ENCODE data around the gene SPPL3.

SPPL3 gene

DNA sequence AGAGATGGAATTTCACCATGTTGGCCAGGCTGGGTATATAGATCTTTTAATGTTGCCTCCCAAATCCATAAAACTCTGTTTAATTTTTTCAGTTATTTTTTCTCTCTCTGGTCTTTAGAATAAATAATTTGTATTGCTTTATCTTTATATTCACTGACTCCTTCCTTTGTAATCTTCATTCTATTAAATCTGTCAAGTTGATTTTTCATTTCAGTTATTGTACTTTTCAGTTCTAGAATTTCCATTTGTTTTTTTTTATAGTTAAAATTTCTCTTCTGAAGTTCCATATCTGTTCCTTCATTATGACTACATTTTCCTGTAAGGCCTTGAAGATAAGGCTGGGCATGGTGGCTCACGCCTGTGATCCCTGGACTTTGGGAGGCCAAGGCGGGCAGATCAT lies 13.6 kb upstream of the SPPL3 start:
- no peak for DNase-seq

DNA sequence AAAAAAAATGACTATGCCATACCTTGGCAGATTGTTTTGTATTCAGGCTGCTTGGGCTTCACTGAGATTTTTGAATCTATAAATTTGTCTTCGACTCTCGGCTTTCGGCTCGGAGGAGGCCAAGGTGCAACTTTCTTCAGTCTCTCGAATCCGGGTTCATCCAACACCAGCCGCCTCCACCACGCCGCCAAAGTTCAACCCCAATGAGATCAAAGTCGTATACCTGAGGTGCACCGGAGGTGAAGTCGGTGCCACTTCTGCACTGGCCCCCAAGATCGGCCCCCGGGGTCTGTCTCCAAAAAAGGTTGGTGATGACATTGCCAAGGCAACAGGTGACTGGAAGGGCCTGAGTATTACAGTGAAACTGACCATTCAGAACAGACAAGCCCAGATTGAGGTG lies 12.4 kb upstream of the SPPL3 start:
- no peak for DNase-seq

DNA sequence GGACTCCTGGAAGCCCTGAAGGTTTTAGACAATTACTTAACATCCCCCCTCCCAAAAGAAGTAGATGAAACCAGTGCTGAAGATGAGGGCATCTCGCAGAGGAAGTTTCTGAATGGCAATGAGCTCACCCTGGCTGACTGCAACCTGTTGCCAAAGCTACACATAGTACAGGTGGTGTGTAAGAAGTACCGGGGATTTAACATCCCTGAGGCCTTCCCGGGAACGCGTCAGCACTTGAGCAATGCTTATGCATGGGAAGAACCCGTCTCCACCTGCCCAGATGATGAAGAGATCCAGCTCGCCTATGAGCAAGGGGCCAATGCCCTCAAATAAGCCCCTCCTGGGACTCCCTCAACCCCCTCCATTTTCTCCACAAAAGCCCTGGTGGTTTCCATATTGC lies 10.6 kb upstream of the SPPL3 start:
- no peak for DNase-seq

DNA sequence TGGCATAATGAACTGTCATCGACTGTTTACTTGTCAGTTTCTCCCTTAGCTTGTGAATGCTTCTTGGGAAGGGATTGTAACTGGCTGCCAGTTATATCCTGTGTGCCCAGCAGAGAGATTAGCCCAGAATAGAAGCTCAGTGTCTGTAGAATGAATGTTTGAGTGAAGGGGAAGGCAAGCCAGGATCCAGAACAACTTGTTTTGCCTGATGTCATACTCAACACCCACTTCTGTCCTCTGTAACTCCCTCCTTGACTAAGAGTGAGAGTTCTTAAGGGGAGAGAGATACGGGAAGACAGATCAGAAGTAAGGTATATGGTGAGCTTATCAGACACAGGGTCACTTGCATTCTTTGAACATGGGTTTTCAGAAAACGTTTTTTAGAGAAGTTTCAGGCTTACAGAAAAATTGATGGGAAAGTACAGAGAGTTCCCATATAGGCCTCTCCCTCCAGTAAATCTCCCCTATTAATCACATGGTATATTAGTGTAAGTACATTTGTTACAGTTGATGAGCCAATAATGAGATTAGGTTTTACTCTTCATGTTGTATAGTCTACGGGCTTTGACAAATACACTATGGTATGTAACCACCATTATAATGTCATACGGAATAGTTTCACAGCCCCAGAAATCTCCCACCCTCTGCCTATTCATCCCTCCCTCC lies 5.6 kb upstream of the SPPL3 start:
- no peak for DNase-seq

DNA sequence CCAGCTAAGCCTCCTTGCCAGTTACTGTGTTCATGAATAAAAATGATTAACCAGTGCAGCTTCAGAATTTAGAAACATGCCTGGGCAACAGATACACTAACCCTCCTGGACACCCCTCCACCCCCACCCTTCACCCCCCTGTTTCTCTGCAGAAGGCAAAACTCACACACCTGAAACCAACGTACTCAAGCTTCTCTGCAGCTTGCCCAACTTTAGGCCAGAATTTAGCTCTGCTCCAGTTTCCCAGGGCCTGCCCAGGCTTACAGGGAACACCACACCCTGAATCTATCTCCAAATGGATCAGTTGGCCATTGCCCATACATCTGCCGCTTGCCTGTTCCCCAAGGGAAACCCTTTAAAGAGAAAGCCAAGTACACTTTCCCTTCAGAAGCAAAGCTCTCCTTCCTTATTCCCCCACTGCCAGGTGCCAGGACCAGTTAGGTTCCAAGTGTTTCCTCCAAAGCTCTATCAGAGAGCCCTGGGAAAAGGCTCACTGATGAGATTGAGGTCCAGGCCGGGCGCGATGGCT lies 1.8 kb upstream of the SPPL3 start:
- no peak for DNase-seq

DNA sequence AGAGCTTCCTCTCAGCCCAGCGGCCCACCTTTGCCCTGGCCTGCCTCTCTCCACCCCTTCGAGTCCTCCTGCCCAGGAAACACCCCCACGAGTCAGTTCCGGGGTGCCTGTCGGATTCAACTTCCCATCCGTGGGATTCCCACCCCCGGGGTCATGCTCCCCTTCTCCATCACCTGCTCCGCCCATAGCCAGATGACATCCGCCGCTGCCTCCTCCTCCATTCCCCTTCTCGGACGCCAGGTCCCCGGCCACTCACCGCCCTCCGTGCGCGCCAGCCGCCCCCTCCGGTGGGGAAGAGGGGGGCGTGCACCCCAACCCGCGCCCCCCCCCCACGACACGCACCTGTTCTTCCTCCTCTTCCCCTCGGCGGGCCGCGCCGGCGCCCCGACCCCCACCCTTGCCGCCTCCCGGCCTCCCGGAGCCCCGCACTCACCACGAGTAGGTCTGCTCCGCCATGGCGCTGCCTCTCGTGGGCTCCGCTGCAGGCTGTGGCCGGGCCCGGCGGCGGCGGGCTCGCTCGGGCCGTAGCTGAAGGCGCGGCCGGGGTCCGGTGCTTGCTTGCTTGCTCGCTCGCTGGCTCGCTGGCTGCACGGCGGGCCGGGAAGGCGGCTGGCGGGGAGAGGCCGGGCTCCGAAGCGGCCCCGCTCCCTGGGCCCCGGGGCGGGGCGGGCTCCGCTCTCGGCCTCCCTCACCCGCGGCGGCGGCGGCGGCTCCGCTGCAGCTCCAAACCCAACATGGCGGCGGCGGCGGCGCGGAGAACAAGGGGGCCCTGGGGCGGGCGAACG lies 554 bp downstream of the SPPL3 start:
- peak; percentile 50 for DNase-seq

DNA sequence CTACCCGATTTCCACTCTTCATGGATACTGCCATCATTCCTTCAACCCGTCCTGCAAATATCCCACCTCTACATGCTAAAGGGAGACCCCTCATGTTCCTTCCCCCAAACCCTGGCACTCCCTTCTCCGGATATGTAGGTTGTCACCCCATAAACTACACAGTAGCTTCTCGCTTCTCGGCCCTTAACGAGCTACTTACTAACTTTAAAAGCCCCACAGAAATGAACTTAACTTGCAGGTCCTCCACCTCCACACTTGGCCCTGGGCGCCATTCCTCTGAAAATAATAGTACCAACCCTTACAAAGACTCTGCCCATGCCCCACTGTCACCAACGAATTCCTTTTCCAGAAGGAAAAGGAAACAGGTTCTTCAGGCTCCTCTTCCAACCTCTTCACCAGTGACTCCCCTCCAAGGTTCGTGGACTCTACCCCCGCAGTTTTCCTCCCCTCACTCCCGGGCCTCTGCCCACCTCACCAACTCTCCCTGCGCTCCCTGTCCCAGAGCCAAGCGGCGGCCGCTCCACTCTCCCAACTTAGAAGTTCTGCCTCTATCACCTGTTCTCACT lies 1.2 kb downstream of the SPPL3 start:
- DNase-seq, result no peak

DNA sequence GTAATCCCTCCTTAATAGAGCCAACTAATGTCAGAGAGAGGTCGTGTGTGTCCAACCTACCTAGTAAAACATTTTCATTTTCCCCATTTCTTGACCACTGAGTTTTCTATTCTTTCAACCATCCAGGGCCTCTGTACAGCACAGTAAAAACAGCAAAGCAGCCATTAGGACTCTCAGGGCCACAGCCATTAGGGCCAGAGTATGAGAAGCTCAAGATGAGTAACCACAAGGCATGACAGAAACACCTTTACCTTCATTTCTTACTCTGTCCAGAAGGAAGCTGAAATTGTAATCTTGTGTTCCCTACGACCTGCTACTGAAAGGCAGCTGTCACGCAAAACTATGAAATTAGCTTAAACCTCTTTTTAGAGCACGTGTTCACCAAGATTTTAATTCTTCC lies 2.3 kb downstream of the SPPL3 start:
- DNase-seq, result no peak

DNA sequence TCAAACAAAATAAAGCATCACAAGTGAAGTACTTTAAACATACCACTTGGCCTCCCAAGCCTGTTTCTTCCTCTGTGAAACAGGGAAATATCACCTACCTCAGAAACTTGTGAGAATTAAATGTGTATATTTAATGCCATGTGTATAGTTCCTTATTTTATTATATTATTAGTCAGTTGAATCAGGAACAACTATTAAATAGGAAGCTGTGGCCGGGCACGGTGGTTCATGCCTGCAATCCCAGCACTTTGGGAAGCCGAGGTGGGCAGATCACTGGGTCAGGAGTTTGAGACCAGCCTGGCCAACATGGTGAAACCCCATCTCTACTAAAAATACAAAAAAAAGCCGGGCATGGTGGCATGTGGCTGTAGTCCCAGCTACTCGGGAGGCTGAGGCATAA lies 3.1 kb downstream of the SPPL3 start:
- peak; percentile 28 for DNase-seq

DNA sequence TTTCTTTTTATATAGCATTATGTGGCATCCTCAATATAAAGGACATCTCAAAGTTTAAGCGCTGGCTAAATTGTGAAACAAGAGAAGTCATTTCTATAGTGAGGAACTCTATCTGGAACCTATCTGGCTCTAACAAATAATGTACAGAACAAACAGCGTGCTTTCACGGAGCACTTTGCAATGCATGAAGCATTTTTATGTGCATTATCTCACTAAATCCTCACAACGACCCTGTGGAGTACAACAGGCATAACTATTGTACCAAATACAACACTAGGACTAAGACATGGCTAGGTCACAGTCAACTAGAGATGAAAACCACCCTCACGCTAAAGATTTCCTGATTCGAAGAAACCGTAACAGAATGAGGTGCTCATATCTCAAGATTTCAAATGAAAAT lies 8.6 kb downstream of the SPPL3 start:
- DNase-seq, result no peak

DNA sequence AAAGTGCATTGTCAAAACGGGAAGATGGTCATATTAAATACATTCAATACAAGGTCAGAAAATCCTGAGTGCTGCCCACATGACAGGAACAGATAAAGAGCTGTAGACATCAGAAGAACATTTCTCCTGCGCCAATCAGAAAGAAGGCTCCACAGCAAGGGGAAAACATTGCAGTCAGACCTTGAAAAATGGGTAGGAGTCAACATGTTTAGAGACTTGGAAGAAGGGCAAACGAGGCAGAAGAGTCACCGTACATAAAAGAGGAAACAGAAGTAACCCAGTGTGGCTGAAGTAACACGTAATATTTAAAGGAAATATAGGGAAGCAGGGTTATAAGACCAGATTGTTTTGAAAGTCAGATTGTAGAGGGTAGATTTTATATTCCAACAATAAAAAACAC lies 11.9 kb downstream of the SPPL3 start:
- DNase-seq, result peak; percentile 68

DNA sequence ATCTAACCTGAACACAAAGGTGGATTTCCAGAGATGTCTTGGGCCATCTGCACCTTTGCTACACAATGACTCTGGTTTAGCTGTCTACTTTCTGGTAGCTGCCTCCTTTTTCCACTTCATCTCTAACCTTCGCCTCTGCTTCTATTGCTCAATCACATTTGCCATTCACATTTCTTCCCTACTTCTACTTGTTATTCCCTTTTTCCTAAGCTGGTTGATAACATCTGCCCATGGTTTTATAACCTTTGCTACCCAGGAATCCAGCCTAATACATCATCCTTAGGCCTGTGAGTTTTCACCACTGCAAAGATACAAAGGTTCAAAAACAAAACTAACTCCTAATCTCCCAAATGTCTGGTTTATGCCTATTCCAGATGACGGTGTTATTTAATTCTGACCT lies 13.2 kb downstream of the SPPL3 start:
- no peak for DNase-seq

DNA sequence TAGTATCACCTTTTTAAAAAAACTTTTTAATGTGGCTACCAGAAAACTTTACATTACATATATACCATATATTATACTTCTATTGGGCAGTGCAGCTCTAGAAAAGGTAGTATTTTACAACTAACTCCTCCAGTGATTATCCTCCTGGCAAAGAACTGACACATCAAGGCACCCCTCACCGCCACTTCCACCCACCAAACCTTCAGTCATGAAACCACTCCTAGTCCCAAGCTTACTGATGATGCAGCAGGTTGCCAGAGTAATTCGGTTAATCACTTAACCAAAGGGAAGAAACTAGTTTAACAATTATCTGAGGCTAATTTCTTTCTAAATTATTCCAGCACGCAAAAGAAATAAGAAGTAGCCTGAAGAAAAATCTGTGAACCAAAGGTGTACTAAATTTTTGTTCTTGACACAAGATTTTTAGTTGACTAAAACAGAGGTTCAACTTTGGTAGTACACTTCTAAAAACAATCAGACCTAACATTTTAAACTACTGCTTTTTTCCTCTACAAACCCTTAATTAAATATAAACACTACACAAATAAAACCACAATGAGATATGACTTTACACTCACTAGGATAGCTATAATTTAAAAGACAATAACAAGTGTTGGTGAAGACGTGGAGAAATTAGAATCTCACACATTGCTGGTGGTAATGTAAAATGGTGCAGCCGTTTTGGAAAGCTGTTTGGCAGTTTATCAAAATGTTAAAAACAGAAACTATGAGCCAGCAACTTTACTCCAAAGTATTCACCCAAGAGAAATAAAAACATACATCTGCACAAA lies 16.7 kb downstream of the SPPL3 start:
- no peak for DNase-seq

DNA sequence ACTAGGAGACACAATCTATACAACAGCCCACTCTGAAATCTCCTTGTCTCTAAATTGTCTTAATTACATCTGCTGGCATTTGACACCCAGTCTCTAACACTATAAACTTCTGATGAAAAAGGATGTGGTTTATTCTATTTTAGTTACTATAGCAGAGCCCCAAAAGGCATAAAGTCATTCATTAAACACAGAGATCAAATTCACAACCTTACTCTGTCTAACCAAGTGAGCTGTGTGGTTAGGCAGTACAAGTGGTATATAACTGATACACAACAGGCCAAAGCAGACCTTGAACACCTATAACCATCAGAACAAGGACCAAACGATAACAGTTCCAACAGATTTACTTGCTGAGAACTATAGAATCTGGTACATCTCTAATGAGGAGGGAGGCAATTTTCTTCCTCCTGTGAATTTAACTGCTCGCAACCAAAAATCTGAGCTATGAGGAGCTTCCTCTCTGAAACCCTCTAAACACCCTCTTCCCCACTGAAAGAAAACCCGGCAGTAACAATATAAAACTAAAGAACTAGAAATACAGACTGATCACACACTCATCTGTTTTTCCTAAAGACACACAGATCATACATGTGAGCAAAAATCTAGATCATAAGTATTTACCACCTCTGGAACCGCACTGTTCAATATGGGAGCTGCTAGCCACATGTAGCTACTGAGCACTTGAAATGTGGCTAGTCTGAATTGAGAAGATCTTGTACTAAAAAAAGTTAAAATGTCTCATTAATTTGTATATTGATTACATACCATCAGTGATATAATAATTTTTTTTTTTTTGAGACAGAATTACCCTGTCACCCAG lies 17.7 kb downstream of the SPPL3 start:
- DNase-seq, result no peak

DNA sequence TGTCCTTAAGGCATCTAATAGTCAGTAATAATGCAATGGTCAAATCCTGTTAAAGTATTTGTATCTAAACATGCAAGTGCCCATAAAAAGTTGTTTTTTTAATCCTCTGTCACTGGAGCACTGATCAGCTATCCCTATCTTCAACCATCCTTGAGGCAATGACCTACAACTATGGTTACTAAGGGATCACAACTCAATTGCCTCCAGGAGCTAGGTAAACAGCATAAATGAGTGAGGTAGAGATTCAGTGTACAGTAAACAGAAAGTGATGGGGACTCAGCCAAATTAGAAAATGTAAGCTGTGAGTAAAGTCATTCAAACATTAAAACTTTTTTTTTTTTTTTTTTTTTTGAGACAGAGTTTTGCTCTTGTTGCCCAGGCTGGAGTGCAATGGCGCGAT lies 18.6 kb downstream of the SPPL3 start:
- DNase-seq, result no peak

DNA sequence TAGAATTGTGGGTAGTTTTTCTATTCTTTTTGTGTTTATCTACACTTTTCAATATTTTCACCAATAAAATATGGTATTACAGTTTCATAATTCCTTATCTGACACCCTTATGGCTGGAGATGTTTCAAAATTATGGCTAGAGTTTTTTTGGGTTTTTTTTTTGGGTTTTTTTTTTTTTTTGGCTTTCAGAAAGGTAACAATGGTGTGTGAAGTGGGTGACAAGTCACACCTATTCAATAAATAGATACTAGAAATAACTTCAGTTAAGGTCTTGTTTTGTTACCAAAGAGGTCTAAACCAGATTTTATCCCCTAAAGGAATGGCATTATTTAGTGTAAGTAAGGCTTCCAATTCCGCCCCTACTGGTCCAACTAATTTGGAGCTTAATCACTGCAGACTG lies 19.5 kb downstream of the SPPL3 start:
- DNase-seq, result no peak

DNA sequence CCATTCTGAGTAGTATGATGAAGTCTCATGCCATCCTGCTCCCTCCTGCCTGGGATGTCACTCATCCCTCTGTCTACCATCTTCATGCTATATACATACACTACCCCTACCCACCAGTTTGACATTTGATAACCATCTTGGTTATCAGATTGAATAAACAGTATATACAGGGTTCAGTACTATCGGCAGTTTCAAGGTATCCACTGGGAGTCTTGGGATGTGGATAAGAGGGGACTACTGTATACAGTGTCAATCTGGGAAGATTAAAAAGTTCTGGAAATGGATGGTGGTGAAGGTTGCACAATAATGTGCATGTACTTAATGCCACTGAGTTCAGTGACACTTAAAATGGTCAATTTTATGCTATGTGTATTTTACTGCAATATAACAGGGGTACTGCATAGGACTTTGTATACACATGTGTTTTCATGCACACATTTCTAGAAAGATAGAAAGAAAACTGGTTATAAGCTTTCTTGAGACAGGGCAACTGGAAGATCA lies 22.1 kb downstream of the SPPL3 start:
- DNase-seq, result no peak

DNA sequence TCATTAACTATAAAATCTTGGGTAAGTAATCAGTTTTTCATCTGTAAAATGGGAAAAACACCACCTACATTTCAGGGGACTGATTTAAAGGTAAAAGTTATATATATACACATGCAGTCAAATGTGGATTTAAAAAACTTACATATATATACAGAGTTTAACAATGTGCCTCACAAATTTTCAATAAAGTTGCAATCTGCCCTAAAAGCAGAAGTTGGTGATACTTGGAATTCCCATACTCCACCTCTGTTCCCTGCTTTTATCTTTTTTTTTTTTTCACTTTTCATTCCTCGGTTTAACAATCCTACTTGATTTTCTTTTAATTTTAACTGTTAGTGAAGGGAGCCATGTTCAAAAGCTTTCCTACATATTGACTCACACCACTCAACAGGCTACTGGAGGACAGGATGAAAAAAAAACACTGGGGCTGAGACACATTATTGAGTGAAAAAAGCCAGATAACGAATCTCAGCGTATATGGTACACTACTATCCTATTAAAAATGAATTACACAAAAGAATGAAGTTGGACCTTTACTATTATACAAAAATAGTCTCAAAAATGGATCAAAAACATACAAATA lies 24.3 kb downstream of the SPPL3 start:
- DNase-seq, result no peak

DNA sequence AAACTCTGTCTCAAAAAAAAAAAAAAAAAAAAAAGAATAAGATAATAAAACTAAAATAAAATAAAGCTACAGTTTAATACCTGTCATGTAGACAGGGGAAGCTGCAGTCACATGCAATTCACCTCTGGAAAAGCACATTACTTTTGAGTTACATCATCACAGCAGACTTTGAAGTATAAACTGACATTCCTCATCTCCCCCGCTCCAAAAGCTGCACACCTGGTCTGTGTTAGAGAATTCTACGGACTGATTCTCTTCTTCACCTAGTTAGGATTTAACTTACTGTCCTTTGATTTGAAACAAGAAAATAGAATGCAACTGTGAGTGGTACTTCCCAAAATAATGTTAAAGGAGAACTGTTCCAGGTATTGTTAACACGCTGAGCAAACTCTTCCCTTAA lies 25.1 kb downstream of the SPPL3 start:
- DNase-seq, result no peak

DNA sequence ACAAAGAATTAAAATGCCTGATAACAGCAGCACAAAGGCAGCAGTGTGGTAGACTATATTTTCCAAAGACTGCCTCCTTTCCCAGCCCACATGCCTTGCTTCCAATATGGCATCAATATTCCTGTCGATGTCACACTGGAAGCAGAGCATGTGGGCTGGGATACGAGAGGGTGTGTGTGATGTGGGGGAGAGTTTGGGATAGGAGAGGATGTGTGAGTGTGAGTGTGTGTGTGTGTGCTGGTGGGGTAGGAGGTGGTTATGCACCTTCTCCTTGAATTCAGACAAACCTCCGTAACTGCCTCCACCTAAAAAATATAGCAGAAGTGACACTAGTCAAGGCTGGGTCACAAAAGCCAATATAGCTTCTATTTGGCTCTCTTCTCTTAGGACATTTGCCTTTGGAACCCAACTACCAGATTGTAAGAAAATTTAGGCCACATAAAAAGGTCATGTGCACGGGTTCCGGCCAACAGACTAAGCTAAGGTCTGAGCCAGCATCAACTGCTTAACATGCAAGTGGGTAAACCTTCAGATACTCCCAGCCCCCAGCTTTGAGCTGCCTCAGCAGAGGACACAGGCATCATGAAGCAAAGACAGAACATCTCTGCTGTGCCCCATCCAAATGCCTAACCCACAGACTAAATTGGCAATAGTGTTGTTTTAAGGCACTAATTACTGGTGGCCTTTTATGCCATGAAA lies 29.5 kb downstream of the SPPL3 start:
- no peak for DNase-seq

DNA sequence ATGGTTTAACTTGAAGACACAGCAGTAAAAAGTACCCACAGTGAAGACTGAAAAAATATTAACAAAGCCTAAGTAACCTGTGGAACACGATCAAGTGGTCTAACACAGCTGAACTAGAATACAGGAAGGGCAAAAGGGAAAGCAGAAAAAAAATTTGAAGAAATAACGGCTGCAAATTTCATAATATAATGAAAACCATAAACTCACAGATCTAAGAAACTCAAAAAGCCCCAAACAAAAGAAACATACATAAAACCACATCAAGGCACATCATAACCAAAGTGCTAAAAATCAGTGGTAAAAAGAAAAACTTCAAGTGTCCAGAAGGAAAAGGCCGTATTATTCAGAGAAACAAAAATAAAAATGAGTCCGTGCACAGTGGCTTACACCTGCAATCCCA lies 30.9 kb downstream of the SPPL3 start:
- DNase-seq, result no peak

All from suppressor macrophage treated with lipopolysaccharide for 4 hours (primary cell).